KOPT-K1 (cell line): ENCODE measurements around the gene DOCK9.

Experiments
- H3K27ac ChIP-seq: fragments of 200-600 bp; sonication (generic); 2 replicates; pipeline ENCODE4 v1.5.1; 2016; ENCODE audit warnings: antibody characterized with exemption, mild to moderate bottlenecking, low read depth, low read length; ENCODE audit not compliant: poor library complexity, severe bottlenecking
- H3K36me3 ChIP-seq: fragments of 200-600 bp; sonication (generic); 2 replicates; pipeline ENCODE4 v1.5.1; 2017; ENCODE audit warnings: antibody characterized with exemption, mild to moderate bottlenecking, low read length, moderate library complexity; ENCODE audit not compliant: insufficient read depth
- H3K9me3 ChIP-seq: fragments of 200-600 bp; sonication (generic); 2 replicates; pipeline ENCODE4 v1.5.1; 2017; ENCODE audit warnings: antibody characterized with exemption, low read length, mild to moderate bottlenecking; ENCODE audit not compliant: insufficient read depth, poor library complexity, severe bottlenecking

DOCK9 gene

GRCh38 chr13:98972059-98972458 is 5.8 kb downstream of the DOCK9 start:
- Histone ChIP-seq H3K27ac (no peak overlapping the region), H3K36me3 (no peaks in the 10 kb centered on the region), H3K9me3 (no peaks in the 10 kb centered on the region)

DNA sequence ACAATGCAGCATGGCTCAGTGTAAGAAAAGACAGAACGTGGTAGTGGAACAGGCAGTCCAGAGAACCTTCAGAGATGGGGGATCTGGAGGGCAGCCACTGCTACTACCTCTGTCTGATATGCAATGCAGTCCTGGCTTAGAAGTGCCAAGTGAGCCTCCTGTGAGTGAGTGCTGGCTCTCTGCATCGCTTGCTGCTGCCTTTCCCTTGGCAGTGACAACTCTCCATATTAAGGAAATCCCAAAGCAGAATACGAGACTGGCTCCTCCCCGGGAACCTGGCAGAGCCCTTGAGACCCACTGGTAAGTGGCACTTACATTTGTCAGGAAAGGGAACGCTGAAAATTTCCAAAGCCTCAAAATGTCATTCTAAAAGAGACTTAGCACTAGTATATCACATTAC is 7.5 kb downstream of the DOCK9 start:
- Histone ChIP-seq H3K36me3 (no peaks in the 10 kb centered on the region), H3K27ac (no peak overlapping the region), H3K9me3 (no peaks in the 10 kb centered on the region)

DNA sequence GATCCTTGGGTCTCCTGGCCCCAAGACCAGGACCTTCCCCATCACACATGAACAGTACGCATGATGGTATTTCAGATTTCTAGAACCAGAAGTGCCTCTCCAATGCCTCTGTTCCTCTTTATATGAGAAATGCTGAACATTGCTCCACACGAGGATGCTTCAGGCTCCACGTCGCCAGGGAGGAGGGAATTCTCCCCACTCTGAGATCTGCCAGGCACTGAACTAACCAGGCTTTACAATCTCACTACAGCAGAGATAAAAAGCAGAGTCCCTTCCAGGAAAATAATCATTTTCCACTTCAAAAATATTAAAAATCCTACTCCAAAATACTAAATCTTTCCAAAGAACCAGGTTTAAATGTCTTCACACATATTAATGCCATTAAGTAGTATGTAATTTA is 10.4 kb downstream of the DOCK9 start:
- Histone ChIP-seq H3K9me3 (no peaks in the 10 kb centered on the region), H3K27ac (no peak overlapping the region), H3K36me3 (no peaks in the 10 kb centered on the region)

- Histone ChIP-seq H3K36me3 (no peaks in the 10 kb centered on the region), H3K9me3 (no peaks in the 10 kb centered on the region), H3K27ac (no peak overlapping the region)
These were observed 11.8 kb downstream of the DOCK9 start for GRCh38 chr13:98966019-98966418.

GRCh38 chr13:98965325-98965724 is 12.5 kb downstream of the DOCK9 start:
- no peaks in the 10 kb centered on the region for H3K9me3 ChIP-seq
- no peaks in the 10 kb centered on the region for H3K36me3 ChIP-seq
- H3K27ac ChIP-seq: no peak overlapping the region

DNA sequence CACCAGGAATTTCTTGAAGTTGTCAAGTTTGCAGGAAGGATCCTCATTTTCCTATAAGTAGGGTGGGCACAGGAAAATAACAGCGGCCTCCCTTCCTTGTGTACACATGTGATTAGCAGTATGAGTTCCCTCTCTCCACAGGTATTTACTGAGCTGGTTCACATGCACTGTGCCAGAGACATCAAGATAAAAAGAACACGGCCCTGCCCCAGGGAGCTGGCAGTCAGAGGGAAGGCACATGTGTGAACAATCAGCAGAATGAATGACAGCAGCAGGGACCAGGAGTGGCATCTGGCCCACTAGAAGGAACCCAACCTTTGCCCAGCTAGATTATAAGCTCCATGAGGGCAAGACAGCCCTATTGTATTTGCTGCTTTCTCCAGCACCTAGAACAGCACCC is 13.9 kb downstream of the DOCK9 start:
- Histone ChIP-seq H3K9me3 (no peaks in the 10 kb centered on the region), H3K27ac (no peak overlapping the region), H3K36me3 (no peaks in the 10 kb centered on the region)

GRCh38 chr13:98962901-98963590 is 14.8 kb downstream of the DOCK9 start:
- H3K27ac ChIP-seq: no peak overlapping the region
- H3K9me3 ChIP-seq: no peaks in the 10 kb centered on the region
- no peaks in the 10 kb centered on the region for H3K36me3 ChIP-seq

DNA sequence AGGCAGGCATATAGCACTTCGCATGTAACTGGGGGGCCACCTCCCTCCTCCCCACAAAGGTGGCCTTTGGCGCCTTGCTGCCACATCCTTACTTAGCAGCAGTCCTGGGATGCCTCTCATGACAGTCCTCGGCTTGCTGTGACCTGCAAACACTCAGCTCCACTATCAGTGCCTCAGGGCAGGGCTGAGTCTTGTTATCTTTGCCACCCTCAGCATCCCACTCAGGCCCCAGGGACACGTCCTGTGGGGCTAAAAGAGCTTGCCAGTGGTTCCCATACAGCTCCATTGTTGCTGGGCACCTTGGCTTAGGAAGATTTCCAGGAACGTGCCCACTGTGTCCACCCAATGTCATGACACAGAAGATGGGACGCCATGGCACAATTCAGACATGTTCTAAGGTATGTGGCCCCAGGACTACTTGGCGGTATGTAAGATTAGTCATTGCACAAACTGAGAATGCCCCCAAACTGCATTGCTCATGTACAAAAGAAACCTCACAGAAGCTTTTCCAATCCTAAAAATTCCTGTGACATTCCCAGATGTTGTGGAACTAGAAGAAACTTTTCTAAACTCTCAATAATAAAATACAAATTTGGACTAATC is 16.3 kb downstream of the DOCK9 start:
- no peaks in the 10 kb centered on the region for H3K9me3 ChIP-seq
- H3K27ac ChIP-seq: no peak overlapping the region
- no peaks in the 10 kb centered on the region for H3K36me3 ChIP-seq

GRCh38 chr13:98960606-98961502 is 17.0 kb downstream of the DOCK9 start:
- Histone ChIP-seq H3K27ac (no peak overlapping the region), H3K36me3 (no peaks in the 10 kb centered on the region), H3K9me3 (no peaks in the 10 kb centered on the region)

- Histone ChIP-seq H3K36me3 (no peaks in the 10 kb centered on the region), H3K9me3 (no peaks in the 10 kb centered on the region), H3K27ac (no peak overlapping the region)
These were observed 17.9 kb downstream of the DOCK9 start for GRCh38 chr13:98959786-98960605.

DNA sequence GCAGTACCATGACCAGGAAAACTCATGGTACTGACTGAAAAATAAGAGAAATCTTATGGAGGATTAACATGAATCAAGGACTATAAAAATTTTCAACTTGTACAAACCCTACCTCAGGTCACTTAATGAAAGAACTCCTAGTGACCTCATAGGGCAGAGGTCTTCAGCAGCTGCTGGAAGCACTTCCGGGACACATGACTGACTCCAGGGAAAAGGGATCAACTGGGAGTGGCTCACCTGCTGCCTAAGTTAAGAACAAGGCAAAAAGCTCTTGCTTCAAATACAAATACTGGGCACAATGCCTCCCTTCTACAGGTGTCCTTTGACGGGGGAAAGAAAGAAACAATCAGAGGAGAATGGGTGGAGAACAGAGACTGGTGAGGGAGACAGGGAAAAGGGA is 18.6 kb downstream of the DOCK9 start:
- Histone ChIP-seq H3K9me3 (no peaks in the 10 kb centered on the region), H3K27ac (no peak overlapping the region), H3K36me3 (no peaks in the 10 kb centered on the region)

GRCh38 chr13:98958443-98958794 is 19.4 kb downstream of the DOCK9 start:
- no peak overlapping the region for H3K27ac ChIP-seq
- H3K9me3 ChIP-seq: no peaks in the 10 kb centered on the region
- no peaks in the 10 kb centered on the region for H3K36me3 ChIP-seq

DNA sequence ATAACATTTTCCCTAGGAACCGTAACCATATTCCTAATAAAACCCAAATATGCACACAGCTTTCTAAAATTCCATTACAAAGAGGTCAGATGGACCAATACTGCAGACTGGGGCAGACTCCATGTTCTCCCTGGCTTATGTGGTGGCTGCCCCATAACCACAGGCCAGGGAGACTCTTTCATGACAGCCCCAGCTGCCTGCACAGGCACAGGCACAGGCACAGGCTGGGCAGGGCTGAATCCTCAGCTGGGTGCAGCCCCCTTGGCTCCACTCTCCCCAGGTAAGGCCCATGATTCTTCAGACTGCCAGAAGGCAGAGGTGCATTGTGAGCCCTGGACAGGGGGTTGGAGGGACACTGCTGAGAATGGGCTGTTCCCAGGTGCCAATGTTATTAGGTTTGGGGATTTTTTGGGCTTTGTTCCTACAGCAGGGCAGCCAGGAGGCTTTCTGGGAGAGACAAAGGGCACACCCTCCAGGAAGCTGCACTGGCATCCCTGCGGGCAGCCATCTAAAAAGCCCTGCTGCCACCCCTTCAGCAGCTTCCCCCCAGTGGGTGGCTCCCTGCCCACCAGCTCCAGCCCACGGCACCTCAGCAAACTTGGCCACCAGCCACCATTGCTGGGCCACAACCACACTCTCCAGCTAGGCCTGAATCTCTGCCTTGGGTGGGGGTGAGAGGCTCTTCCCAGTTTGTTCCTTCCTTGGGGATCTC is 20.0 kb downstream of the DOCK9 start:
- Histone ChIP-seq H3K36me3 (no peaks in the 10 kb centered on the region), H3K9me3 (no peaks in the 10 kb centered on the region), H3K27ac (no peak overlapping the region)

DNA sequence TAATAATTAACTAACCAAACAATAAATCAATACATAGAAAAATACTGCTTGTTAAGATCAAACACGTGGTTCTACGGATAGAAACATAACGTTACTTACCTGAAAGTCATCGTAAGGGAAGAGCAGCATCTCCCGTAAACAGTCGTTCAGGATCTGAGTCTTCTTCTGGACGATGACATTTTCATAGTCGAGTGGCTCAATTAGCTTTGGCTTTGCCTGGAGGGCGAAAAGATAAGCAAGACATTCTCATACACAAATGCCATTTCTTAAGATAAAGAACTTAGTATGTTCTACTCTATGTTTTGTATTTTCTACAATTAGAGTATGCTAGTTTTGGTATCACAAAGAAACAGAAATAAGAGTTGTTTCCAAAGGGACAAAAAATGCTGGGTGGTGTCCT is 22.5 kb downstream of the DOCK9 start:
- Histone ChIP-seq H3K27ac (no peak overlapping the region), H3K36me3 (no peaks in the 10 kb centered on the region), H3K9me3 (no peaks in the 10 kb centered on the region)
